ENCODE data around the gene PRAF2.
A peak's percentile ranks its signal among the peaks of the same experiment; 100 is the strongest.

The PRAF2 gene

DNA sequence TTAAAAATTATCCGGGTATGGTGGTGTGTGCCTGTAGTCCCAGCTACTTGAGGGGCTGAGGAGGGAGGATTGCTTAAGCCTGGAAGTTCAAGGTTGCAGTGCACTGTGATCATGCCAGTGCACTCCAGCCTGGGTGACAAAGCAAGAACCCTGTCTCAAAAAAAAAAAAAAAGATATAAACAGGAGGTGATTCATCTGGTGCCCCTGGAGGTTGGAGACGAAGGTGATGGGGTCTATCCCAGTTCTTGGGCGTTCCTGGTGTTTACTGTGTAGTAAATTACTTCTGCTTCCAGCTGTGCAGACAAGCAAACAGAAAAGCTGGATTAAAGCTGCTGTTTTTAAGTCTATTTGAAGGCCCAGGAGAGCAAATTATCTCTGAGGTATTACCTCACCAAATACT, 29.8 kb upstream of the PRAF2 start:
- H3K4me1 ChIP-seq (ENCODE audit: insufficient read depth, low read length) = no peaks in the 10 kb centered on the region
- H3K36me3 ChIP-seq (ENCODE audit: insufficient read depth, low read length) = no peaks in the 10 kb centered on the region
- H3K9ac ChIP-seq (ENCODE audit: low read depth, low read length) = no peak overlapping the region
- H3K27me3 ChIP-seq (ENCODE audit: insufficient read depth, low read length) = no peaks in the 10 kb centered on the region
- no peak overlapping the region for H3K4me3 ChIP-seq (ENCODE audit: low read length)
- 91% methylated on average over 3 of the region's 3 CpGs for WGBS
- no peak overlapping the region for H3K27ac ChIP-seq (ENCODE audit: low read depth, low read length)
- H3K9me3 ChIP-seq (ENCODE audit: insufficient read depth, low read depth, low read length) = no peaks in the 10 kb centered on the region

DNA sequence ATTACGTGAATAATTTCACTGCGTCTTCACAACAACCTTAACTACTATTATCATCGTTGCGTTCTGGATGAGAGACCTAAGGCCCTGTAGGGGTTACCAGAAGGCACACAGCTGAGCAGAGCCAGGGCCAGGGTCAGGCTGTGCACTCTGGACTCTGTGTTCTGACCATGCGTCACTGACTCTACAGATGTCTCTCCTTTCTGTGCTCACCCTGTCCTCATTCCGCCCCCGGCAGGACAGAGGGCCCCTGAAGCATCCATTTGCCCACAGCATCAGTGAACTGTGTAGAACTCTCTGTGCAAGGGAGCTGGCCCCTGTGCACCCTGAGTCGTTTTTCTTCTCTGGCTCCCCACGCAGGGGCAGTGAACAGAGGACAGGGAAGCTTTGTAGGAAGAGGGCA, 28.4 kb upstream of the PRAF2 start:
- Histone ChIP-seq H3K9ac (ENCODE audit: low read depth, low read length) (no peak overlapping the region), H3K9me3 (ENCODE audit: insufficient read depth, low read depth, low read length) (no peaks in the 10 kb centered on the region), H3K36me3 (ENCODE audit: insufficient read depth, low read length) (no peaks in the 10 kb centered on the region), H3K27me3 (ENCODE audit: insufficient read depth, low read length) (no peaks in the 10 kb centered on the region), H3K4me1 (ENCODE audit: insufficient read depth, low read length) (no peaks in the 10 kb centered on the region), H3K27ac (ENCODE audit: low read depth, low read length) (no peak overlapping the region), H3K4me3 (ENCODE audit: low read length) (peak overlapping the region; percentile 99)
- WGBS = 90% methylated on average over 9 of the region's 9 CpGs

DNA sequence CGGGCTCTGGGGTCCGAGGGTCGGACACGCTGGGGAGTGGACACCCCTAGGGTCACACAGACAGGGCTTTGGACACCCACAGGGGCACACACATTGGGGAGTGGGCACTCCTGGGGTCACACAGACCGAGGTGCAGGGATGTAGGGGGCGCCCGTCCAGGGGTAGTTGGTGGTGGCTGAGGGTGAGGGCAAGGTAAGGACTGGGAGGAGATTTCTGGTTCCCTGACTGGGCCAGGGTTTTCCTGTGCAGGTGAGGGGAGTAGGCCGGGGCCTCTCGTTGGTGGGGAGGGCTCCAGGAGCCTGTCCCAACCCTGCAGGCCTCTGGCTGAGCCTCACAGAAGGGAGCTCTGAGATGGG, 27.8 kb upstream of the PRAF2 start:
- whole genome bisulfite sequencing = 9% methylated on average over 9 of the region's 9 CpGs
- Histone ChIP-seq H3K27ac (ENCODE audit: low read depth, low read length) (no peak overlapping the region), H3K4me3 (ENCODE audit: low read length) (peak overlapping the region; percentile 99), H3K9ac (ENCODE audit: low read depth, low read length) (peak overlapping the region; percentile 49), H3K4me1 (ENCODE audit: insufficient read depth, low read length) (no peaks in the 10 kb centered on the region), H3K27me3 (ENCODE audit: insufficient read depth, low read length) (no peaks in the 10 kb centered on the region), H3K9me3 (ENCODE audit: insufficient read depth, low read depth, low read length) (no peaks in the 10 kb centered on the region), H3K36me3 (ENCODE audit: insufficient read depth, low read length) (no peaks in the 10 kb centered on the region)

DNA sequence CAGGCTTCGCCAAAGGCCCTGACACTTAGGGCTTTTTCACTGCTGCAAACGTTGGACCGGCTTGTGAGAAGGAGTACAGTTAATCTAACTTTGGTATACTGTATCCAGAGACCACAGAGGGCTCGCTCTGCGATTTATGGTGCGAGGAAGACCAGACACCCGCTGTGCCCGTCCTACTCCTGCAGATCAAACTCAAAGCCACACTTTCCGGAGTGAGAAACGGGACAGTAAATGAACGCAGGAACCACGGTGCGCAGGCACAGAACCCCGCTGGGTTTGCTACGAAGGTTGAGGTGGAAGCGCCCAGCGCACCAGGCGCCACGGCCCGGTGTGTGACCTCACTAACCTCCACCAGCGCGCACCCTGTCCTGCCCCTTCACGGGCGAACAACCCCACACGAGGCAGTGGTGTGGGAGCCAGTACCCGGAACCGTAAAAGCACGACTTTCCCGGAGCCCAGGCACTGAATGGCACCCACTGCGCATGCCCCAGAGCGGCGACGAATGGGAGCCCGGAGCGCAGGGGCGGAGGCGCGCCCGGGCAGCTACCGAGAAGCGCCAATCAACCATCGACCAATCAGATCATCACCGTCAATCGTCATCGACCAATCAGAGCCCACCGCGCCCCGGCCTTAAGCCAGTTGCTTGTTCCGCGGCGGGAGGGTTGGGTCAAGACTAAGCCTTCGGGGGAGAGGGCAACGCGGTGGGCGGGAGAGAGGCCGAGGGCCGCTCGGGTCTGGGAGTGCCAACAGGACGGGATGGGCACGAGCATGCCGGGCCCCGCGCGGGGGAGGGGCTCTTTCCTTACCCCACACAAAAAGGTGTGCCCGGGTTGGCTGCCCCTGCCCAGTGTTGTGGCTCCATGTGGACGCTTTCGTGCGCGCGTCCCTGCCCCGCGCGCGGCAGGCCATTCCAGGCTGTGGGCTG, 27.2 kb upstream of the PRAF2 start:
- Histone ChIP-seq H3K4me1 (ENCODE audit: insufficient read depth, low read length) (no peaks in the 10 kb centered on the region), H3K9me3 (ENCODE audit: insufficient read depth, low read depth, low read length) (no peaks in the 10 kb centered on the region), H3K9ac (ENCODE audit: low read depth, low read length) (peak overlapping the region; percentile 82), H3K4me3 (ENCODE audit: low read length) (peak overlapping the region; percentile 99), H3K36me3 (ENCODE audit: insufficient read depth, low read length) (no peaks in the 10 kb centered on the region), H3K27me3 (ENCODE audit: insufficient read depth, low read length) (no peaks in the 10 kb centered on the region), H3K27ac (ENCODE audit: low read depth, low read length) (no peak overlapping the region)
- WGBS = under 1% methylated on average over 69 of the region's 74 CpGs

DNA sequence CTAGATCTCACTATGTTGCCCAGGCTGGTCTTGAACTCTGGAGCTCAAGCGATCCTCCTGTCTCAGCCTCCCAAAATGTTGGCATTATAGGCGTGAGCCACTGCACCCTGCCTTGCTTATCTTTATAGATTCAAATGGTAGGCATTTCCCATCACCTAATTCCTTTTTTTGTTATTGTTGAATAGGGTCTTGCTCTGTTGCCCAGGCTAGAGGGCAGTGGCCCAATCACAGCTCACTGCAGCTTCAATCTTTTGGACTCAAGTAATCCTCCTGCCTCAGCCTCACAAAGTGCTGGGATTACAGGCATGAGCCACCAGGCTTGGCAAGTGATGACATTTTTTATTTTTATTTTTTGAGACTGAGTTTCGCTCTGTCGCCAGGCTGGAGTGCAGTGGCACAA, 22.6 kb upstream of the PRAF2 start:
- H3K27me3 ChIP-seq (ENCODE audit: insufficient read depth, low read length) = no peaks in the 10 kb centered on the region
- WGBS = 91% methylated on average over 4 of the region's 4 CpGs
- no peak overlapping the region for H3K4me3 ChIP-seq (ENCODE audit: low read length)
- H3K9me3 ChIP-seq (ENCODE audit: insufficient read depth, low read depth, low read length) = no peaks in the 10 kb centered on the region
- no peaks in the 10 kb centered on the region for H3K36me3 ChIP-seq (ENCODE audit: insufficient read depth, low read length)
- H3K4me1 ChIP-seq (ENCODE audit: insufficient read depth, low read length) = no peaks in the 10 kb centered on the region
- no peak overlapping the region for H3K9ac ChIP-seq (ENCODE audit: low read depth, low read length)
- H3K27ac ChIP-seq (ENCODE audit: low read depth, low read length) = no peak overlapping the region

DNA sequence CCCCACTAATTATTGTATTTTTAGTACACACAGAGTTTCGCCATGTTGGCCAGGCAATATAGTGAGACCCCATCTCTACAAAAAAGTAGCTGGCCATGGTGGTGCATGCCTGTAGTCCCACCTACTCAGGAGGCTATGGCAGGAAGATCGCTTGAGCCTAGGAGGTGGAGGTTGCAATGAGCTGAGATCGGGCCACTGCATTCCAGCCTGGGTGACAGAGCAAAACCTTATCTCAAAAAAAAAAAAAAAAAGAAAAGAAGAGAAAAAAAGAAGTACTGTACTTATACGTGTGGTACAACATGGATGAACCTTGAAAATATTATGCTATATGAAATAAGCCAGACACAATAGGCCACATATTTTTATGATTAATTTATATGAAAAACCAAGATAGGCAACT, 15.8 kb upstream of the PRAF2 start:
- Histone ChIP-seq H3K9me3 (ENCODE audit: insufficient read depth, low read depth, low read length) (no peaks in the 10 kb centered on the region), H3K4me3 (ENCODE audit: low read length) (no peak overlapping the region), H3K9ac (ENCODE audit: low read depth, low read length) (no peak overlapping the region), H3K27ac (ENCODE audit: low read depth, low read length) (no peak overlapping the region), H3K27me3 (ENCODE audit: insufficient read depth, low read length) (no peaks in the 10 kb centered on the region), H3K4me1 (ENCODE audit: insufficient read depth, low read length) (no peaks in the 10 kb centered on the region), H3K36me3 (ENCODE audit: insufficient read depth, low read length) (no peaks in the 10 kb centered on the region)
- 100% methylated on average over 1 of the region's 4 CpGs for WGBS

DNA sequence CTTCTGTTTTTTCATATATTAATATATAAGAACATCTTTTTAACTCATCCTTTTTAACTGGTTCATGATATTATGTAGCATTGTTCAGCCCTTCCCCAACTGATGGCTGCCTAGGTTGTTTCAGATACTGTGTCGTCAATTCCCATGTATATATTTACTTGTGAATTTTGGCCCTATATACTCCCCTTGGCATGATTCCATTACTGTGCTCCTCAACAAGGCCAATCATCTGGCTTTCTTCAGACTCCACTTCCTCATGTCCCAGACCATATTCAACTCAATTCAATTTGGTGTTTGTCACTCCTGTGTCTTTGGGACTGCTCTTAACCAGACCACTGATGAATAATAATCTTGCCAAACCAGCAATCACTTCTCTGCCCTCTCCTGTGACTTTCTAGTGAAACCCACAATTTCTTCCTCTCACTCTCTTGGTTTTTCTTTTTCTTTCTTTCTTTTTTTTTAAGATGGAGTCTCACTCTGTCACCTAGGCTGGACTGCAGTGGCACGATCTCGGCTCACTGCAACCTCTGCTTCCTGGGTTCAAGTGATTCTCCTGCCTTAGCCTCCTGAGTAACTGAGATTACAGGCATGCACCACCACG, 8.6 kb upstream of the PRAF2 start:
- 86% methylated on average over 3 of the region's 4 CpGs for WGBS
- H3K4me3 ChIP-seq (ENCODE audit: low read length) = no peak overlapping the region
- H3K27ac ChIP-seq (ENCODE audit: low read depth, low read length) = no peak overlapping the region
- H3K4me1 ChIP-seq (ENCODE audit: insufficient read depth, low read length) = no peaks in the 10 kb centered on the region
- no peaks in the 10 kb centered on the region for H3K27me3 ChIP-seq (ENCODE audit: insufficient read depth, low read length)
- H3K9me3 ChIP-seq (ENCODE audit: insufficient read depth, low read depth, low read length) = no peaks in the 10 kb centered on the region
- H3K36me3 ChIP-seq (ENCODE audit: insufficient read depth, low read length) = peaks cover under 1% of the 10 kb centered on the region; the same call in 1 of the 2 replicates
- no peak overlapping the region for H3K9ac ChIP-seq (ENCODE audit: low read depth, low read length)

DNA sequence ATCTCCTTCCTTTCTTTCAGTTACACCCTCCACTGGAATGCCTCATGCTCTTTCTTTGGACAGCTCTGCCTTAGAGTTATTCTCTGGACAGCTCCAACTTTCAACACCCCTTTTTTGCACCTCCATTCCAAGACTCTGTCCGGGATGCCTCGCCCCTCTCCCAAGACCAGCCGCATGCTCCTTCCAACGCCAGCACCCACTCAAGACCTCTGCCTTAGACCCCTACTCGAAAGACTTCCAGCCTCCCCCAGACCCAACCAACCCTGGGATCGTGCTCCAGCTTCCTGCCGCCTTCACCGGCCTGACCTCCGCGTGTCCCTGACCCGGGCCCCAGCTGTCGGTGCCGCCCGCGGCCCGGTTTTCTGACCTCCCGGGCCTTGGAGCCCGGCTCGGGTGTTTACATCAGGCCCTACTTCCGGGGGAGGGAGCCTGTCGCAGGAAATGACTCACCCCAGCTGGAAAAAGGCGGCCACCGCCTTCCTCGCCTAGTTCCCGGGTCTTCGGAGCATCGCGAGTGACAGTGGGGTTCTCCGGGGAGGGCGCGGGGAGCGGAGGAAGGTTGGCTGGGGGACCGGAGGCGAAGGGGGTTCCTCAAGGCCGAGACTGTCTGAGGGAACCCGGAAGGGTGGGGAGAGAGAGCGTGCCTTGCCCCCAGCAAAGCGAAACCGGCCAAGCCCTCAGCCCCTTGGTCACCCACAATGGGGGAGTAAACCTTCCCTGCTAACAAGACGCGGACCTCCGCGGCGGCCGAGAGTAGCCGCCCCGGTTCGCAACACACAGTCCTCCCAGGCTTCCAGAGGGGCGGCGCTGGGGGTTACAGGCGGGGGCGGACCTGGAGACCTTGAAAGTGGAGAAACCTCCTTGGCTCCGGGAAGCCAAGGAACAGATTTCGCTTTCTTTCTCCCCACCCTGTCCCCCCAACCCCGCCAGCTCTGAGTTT, 6.0 kb upstream of the PRAF2 start, which contains the start of gene WDR45:
Gene WDR45 (minus strand): TSS at position 399 of the 940 bp plus-strand sequence. CDS start 1,792 bp downstream, outside the sequence.
- Histone ChIP-seq H3K27ac (ENCODE audit: low read depth, low read length) (peak within 1 kb of the TSS; percentile 79), H3K4me3 (ENCODE audit: low read length) (peak within 1 kb of the TSS; percentile 68), H3K9ac (ENCODE audit: low read depth, low read length) (peak within 1 kb of the TSS; percentile 79), H3K4me1 (ENCODE audit: insufficient read depth, low read length) (no peaks in the 10 kb centered on the region), H3K27me3 (ENCODE audit: insufficient read depth, low read length) (no peaks in the 10 kb centered on the region), H3K9me3 (ENCODE audit: insufficient read depth, low read depth, low read length) (no peaks in the 10 kb centered on the region), H3K36me3 (ENCODE audit: insufficient read depth, low read length) (peaks cover 6% of the 10 kb centered on the region; the same call in 1 of the 2 replicates)
- WGBS = under 1% methylated on average over 51 of the region's 55 CpGs

DNA sequence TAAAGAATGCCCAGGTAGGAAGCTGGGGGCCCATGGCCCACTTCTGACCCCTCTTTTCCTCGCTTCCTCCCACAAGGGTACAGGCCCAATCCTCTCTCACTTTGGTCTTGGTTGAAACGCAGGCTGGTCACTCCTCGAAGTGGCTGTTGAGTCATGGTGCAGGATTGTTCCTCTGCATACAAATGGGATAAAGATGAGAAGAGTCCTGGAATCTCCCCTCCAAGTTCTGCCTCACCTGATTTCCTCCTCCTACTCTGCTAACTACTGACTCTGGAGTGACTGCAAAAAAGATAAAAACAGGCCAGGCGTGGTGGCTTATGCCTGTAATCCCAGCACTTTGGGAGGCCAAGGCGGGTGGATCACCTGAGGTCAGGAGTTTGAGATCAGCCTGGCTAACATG, 4.1 kb upstream of the PRAF2 start:
- Histone ChIP-seq H3K9ac (ENCODE audit: low read depth, low read length) (no peak overlapping the region), H3K4me1 (ENCODE audit: insufficient read depth, low read length) (no peaks in the 10 kb centered on the region), H3K27me3 (ENCODE audit: insufficient read depth, low read length) (no peaks in the 10 kb centered on the region), H3K9me3 (ENCODE audit: insufficient read depth, low read depth, low read length) (no peaks in the 10 kb centered on the region), H3K36me3 (ENCODE audit: insufficient read depth, low read length) (peaks cover 6% of the 10 kb centered on the region; the same call in 1 of the 2 replicates), H3K4me3 (ENCODE audit: low read length) (no peak overlapping the region), H3K27ac (ENCODE audit: low read depth, low read length) (no peak overlapping the region)
- 80% methylated on average over 3 of the region's 5 CpGs for WGBS

DNA sequence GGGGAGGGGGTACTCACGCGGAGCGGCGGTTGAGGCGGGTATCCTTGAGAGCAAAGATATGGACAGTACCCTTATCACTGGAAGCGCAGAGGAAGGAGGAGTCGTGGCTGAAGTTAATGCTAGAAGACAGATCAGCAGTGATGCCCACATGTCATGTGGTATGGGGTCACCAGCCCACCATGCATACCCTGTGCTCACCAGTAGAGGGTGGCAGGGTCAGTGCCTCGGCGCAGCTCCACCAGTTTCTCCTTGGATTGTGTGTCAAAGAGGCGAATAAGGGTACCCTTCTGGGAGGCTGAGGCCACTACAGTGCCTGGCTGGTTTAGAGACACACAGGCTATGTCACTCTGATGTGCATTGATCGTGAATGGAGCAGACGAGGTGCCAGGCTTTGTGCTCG, 1.5 kb upstream of the PRAF2 start:
- Histone ChIP-seq H3K9me3 (ENCODE audit: insufficient read depth, low read depth, low read length) (no peaks in the 10 kb centered on the region), H3K9ac (ENCODE audit: low read depth, low read length) (no peak overlapping the region), H3K4me1 (ENCODE audit: insufficient read depth, low read length) (no peaks in the 10 kb centered on the region), H3K27ac (ENCODE audit: low read depth, low read length) (no peak overlapping the region), H3K36me3 (ENCODE audit: insufficient read depth, low read length) (peaks cover 6% of the 10 kb centered on the region; the same call in 1 of the 2 replicates), H3K27me3 (ENCODE audit: insufficient read depth, low read length) (no peaks in the 10 kb centered on the region), H3K4me3 (ENCODE audit: low read length) (no peak overlapping the region)
- WGBS = 92% methylated on average over 12 of the region's 13 CpGs
